GM13977 (cell line): ENCODE measurements around the gene CDC37L1.
"Not testable (repeated sequence)": the region's sequence is repeated elsewhere in the genome, so short reads cannot be mapped to it uniquely, and the experiment has no call there.

Experiments
- DNase-seq: peaks from one replicate; pipeline ENCODE4 v3.0.0; 2012; ENCODE audit warnings: low spot score
- CTCF ChIP-seq: IDR thresholded peaks from 2 replicates; pipeline ENCODE4 v1.5.1; 2012; ENCODE audit warnings: mild to moderate bottlenecking, control low read depth; ENCODE audit not compliant: insufficient read depth; ENCODE audit errors: extremely low read depth, missing control alignments
- in situ Hi-C: fragments of 300-500 bp; cut with MboI; formaldehyde crosslinking; loops from one replicate; pipeline ENCODE4 v1.12.0; 2022; ENCODE audit warnings: low sequenced_read_pairs, low pct_unique_long_range_greater_than_20kb, mixed read lengths, inconsistent platforms; ENCODE audit not compliant: unreplicated experiment

The CDC37L1 gene

GRCh38 chr9:4654084-4654483 lies 25.3 kb upstream of the CDC37L1 start:
- no peak for DNase-seq
- TF ChIP-seq CTCF, result no peak
- in situ Hi-C loops, result no loop called here

- TF ChIP-seq CTCF, result no peak
- in situ Hi-C loops, result no loop called here
- DNase-seq, result no peak
Observed at GRCh38 chr9:4654538-4654937, 24.8 kb upstream of the CDC37L1 start.

- in situ Hi-C loops, DNase-seq: not testable (repeated sequence)
Observed at GRCh38 chr9:4656196-4656595, 23.2 kb upstream of the CDC37L1 start.

- in situ Hi-C loops, result no loop called here
- TF ChIP-seq CTCF, result no peak
- no peak for DNase-seq
Observed at GRCh38 chr9:4656621-4657020, 22.7 kb upstream of the CDC37L1 start.

- no peak for DNase-seq
- in situ Hi-C loops, result no loop called here
- TF ChIP-seq CTCF, result no peak
Observed at GRCh38 chr9:4657426-4658159, 21.8 kb upstream of the CDC37L1 start.

- in situ Hi-C loops, DNase-seq: not testable (repeated sequence)
Observed at GRCh38 chr9:4660665-4661064, 18.7 kb upstream of the CDC37L1 start.

- DNase-seq, result no peak
- no peak for TF ChIP-seq CTCF
- in situ Hi-C loops, result no loop called here
Observed at GRCh38 chr9:4661165-4661564, 18.2 kb upstream of the CDC37L1 start.

- DNase-seq, result no peak
Observed at GRCh38 chr9:4661611-4662010, 17.8 kb upstream of the CDC37L1 start.

More at GRCh38 chr9:4661611-4662010, 17.8 kb upstream of the CDC37L1 start:
- no peak for TF ChIP-seq CTCF
- in situ Hi-C loops, result no loop called here
